NCI-H82 treated with DMSO at 0.1 percent for 48 hours (cell line): ENCODE measurements around the gene NKX6-2.
"Not testable (repeated sequence)": the region's sequence is repeated elsewhere in the genome, so short reads cannot be mapped to it uniquely, and the experiment has no call there.

ENCODE experiments used
- DNase-seq: peaks from one replicate; lab custom pipeline; 2025; ENCODE audit not compliant: unreplicated experiment; lab: John Stamatoyannopoulos, UW

The NKX6-2 gene

GRCh38 chr10:132783940-132784865 is 1.7 kb downstream of the NKX6-2 start:
- no peak for DNase-seq

DNA sequence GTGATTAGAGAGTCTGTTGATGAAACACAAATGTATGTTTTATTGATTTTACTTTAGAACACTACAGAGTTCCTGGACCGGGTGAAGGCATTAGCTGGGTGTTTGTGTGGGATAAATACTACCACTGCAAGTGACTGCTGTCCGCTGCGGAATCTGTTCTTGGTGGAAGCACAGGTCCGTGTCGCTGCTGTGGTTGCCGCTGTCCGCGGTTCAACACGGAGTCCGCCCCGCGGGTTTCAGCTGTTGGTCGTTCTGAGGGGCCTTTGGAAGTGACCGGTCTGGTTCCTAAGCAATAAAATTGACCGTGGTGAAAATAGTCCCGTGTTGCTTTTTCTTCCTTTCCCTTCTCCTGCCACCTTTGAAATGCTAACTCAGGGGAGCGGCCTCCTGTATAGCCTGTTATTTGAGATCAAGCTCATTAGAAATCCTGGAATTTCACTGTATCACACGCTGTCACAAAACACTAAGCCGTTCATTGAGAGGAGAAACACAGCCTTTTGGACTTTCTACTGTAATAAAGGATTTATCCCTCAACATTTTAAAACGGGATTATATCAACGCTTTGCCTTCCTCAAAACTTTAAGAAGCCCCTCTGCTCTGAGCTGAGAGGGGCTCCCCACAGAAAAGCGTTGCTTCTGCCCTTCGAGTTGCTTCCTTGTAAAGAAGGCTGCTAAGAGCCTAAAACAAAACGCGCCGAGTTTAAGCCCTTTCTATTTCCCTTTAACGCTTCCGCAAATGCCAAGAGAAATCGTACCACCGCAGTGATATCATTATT is 2.6 kb downstream of the NKX6-2 start:
- no peak for DNase-seq

- no peak for DNase-seq
Observed at GRCh38 chr10:132781556-132781955, 4.4 kb downstream of the NKX6-2 start.

DNA sequence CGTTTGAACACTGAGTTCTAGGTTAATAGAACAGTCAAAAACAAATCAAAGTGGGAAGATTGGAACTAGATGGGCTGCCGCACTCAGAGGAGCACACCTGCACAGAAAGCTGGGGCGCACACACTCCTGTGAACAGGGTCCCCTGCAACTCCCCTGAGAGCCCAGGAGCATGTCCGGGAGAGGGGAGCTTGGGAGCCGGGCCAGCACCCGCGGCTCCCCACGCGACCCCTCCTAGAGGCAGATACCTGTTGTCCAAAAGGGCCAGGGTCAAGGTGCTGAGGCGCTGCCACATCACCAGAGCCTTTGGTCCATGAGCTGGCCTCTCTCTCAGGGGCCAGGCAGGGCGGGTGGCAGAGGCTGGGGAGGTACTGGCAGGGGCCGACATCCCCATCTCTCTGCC is 5.6 kb downstream of the NKX6-2 start:
- DNase-seq: no peak

DNA sequence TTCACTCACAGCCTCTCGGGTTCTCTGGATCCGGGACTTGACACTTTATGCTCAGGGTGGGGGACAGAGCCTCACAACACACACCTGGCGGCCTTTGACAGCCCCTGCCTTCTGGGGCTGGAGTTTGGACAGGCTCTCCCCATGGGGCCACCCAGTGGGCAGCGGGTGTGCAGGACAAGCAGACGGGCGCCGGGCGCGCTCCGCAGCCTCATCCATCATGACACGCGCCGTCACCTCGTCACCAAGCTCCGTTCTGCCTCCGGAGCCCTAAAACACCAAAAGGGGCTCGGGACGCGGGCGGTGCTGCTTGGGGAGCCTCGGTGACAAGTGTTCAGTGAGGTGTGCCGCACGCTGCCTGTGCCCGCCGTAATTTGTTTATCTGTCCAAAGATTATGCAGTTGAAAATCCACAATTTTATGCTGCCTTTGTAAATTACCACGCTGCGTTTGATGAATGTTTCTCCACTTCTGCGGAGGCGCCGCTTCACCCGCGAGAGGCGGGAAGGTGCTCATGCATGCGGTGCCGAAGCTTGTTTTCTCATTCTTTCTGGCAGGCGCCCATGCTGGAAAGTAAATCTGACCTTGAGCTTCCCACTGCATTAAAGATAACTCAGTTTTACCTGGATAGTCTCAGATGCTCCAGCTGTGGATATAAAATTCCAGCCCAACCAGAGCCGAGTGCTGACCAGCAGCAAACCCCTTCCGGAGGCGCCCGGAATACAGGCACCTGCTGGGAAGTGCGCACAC is 6.2 kb downstream of the NKX6-2 start:
- DNase-seq: no peak

- no peak for DNase-seq
Observed at GRCh38 chr10:132777441-132777840, 8.5 kb downstream of the NKX6-2 start.

GRCh38 chr10:132776821-132777220 is 9.1 kb downstream of the NKX6-2 start:
- DNase-seq: no peak

DNA sequence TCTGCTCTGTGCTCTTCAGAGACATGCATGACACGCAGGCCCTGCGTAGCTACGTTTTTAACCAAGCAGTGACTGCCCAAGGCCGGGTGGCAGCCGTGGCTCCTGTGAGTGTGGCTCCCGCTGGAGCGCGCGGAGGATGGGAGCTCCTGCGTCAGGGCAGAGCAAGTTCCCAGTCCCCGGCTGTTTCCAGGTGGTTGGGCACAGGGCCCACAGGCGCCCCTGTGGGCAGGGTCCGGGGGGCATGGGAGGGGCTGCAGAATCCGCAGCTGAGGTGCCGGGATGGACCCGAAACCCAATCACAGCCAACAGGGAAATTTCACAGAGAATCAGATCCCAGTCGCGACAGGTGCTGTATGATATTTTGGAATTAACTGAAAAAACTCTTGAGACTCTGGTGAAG is 9.8 kb downstream of the NKX6-2 start:
- no peak for DNase-seq

GRCh38 chr10:132774902-132775863 is 10.8 kb downstream of the NKX6-2 start:
- DNase-seq: no peak

DNA sequence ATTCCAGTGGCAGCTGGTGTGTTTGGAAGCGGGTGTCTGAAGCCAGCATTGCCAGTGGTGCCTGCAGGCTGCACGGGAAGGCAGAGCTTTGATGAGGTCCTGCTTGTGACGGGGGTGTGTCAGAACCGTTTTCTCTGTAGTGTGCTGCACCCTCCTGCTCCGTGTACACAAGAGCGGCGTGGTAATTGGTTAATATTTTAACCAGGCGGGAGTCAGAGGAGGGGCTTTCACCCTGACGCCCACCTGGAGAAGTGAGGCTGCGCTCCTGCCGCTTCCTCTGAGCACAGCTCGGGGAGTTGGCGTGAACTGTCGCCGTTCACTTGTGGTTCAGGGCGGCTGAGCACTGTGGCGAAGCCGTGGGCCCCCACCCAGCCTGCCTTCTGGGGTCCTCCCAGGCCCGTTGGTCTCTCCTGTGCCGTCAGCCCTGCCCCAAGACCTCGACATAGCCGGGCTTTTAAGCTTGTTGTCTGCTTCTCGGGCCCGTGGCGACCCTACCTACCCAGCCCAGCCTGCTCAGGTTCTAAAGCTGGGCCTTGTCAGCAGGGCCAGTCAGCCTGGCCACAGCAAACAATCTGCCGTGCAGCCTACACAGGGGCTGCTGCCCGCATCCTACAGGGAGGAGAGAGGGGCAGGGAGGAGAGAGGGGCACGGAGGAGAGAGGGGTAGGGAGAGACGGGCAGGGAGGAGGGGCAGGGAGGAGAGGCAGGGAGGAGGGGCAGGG is 11.6 kb downstream of the NKX6-2 start:
- DNase-seq: no peak

DNA sequence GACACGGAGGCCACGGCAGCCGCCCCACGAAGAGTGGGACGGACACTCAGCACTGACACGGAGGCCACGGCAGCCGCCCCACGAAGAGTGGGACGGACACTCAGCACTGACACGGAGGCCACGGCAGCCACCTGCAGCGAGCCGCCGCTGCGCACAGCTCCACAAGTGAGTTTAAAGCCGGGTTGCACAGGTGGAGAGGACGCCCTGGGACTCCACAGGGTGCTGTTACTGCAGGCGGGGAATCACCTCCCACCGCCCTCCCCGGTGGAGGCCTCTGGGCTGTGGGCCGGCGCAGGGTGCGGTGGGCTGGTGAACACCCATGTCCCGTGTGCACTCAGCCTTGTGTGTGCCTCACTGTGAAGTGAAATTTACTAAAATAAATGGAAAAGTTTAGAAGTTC is 13.1 kb downstream of the NKX6-2 start:
- DNase-seq: not testable (repeated sequence)

- DNase-seq: no peak
Observed at GRCh38 chr10:132770061-132771021, 15.6 kb downstream of the NKX6-2 start.

DNA sequence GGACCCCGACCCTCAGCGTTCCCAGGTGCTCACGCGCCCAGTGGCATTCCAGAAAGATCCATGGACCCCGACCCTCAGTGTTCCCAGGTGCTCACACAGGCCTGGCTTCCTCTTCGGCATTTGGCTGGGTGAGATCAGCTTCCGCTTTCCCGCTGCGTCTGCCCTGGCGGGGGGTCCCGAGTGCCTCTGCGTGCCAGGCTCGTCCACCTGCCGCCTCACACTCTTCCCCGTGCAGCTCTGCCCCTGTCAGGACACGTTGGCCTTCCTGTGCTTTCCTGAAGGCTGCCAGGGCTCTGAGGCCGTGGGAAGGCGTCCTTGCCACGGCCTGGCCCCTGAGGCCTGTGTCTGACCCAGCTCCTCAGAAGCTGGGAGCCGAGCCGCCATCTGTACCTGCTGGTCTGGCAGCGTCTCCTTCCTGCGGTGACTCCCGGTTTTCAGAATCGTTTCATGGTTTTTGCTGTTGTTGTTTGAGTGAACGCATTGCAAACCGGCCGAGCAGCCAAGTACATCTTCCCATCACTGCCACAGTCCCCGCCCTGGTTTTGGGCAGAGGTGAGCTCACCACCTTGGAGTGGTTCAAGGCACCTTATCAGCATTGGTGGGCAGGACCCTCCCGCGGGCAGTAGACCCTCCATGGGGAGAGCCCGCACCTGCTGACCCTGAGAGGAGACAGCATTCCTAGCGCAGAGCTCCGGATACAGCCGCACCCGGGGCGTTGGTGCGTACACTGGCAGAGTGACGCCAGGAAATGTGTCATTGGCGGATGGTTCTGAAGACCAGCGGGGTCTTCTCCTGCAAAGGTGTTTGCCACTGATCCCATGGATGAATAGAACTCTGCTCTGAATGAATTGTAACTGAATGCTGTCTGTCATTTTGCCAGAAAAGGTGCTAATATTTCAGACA is 17.4 kb downstream of the NKX6-2 start:
- DNase-seq: no peak

GRCh38 chr10:132766291-132766690 is 19.7 kb downstream of the NKX6-2 start:
- no peak for DNase-seq

DNA sequence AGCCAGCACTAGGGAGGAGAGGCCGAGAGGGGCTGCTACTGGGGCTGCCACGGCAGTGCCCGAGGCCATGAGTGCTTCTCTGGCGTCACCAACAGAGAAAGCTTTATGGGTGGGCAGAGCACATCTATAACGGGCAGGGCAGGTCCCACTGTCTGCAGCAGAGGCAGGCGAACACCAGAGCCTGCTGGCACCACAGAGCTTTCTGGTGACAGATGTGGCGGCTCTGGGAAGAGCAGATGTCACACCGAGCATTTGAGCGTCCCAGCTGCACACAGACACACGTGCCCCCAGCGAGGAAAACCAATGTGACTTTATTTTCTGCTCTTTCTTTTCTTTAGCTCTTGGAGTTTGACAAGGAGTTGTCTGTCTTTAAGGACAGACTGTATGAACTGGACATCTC is 20.5 kb downstream of the NKX6-2 start:
- DNase-seq: no peak

GRCh38 chr10:132764108-132764507 is 21.8 kb downstream of the NKX6-2 start:
- DNase-seq: no peak

GRCh38 chr10:132763545-132763944 is 22.4 kb downstream of the NKX6-2 start:
- no peak for DNase-seq
